ENCODE results near the gene MATCAP1. TPM values are rescaled to one million over a fixed set of nuclear protein-coding genes. Genes with fewer than 3 reads are reported as not detected.

Gene MATCAP1
- total and polyA plus RNA-seq, 2 of the 8 experiments (the other 6 are each of a cell fraction or from before 2014, with no cell fraction given), result 22.9 to 27.5 TPM

- H2BK15ac ChIP-seq (ENCODE audit: low read length), result no peak overlapping the region
- H3K4ac ChIP-seq (replicated peaks; ENCODE audit: insufficient read length, low read depth, low read length), result no peak overlapping the region
- H3K79me1 ChIP-seq (ENCODE audit: low read depth, low read length), result no peaks in the 10 kb centered on the region; the same call in 1 of the 2 replicates
- POLR2A ChIA-PET (ENCODE audit: partially characterized antibody), result interaction anchor here (1.0 kb wide), 1 partner anchor 10 kb away, joined by 3 read pairs; no protein-coding TSS in a partner anchor
- H3K27ac ChIP-seq (ENCODE audit: low read depth, low read length), result no peak overlapping the region
- no peak overlapping the region for H4K5ac ChIP-seq (ENCODE audit: insufficient read length, low read depth, low read length)
- WGBS, 2 experiments (ENCODE audit: extremely low coverage in 1 of 2, insufficient coverage in 1 of 2, insufficient read length in 1 of 2, insufficient replicate concordance in 2 of 2, low coverage in 1 of 2, low lambda C conversion rate in 2 of 2, missing lambda C conversion rate in 1 of 2), result 96% methylated on average over 13 of the region's 13 CpGs; no CpG with 5 or more reads in 1 of the 2 experiments
- H2BK5ac ChIP-seq (ENCODE audit: low read depth, low read length), result no peak overlapping the region
- CTCF ChIA-PET (ENCODE audit: partially characterized antibody), result interaction anchor here (0.7 to 5.3 kb wide), 13 partner anchors 8 to 197 kb away, joined by 3 to 26 read pairs (median 4); partner anchors contain the start of genes B3GNT9 and NOL3
- no peak overlapping the region for H2BK12ac ChIP-seq (ENCODE audit: low read depth, low read length)
- no peaks in the 10 kb centered on the region for H3K27me3 ChIP-seq (replicated peaks in 1 of 4; ENCODE audit: control insufficient read depth in 3 of 4, extremely low read depth in 1 of 4, insufficient read depth in 3 of 4, low read length in 3 of 4)
- no peak overlapping the region for H4K91ac ChIP-seq (replicated peaks; ENCODE audit: insufficient read length, low read length)
- H2AFZ ChIP-seq (ENCODE audit: low read length), result no peak overlapping the region
- peaks cover 0 to 1% of the 10 kb centered on the region in 2 experiments for H4K20me1 ChIP-seq (replicated peaks in 1 of 2; ENCODE audit: control insufficient read depth in 1 of 2, insufficient read depth in 2 of 2, low read length in 2 of 2)
- H3K56ac ChIP-seq (replicated peaks; ENCODE audit: insufficient read length, low read depth, low read length), result no peak overlapping the region
- no peak overlapping the region for H2BK120ac ChIP-seq (replicated peaks; ENCODE audit: low read depth, low read length)
- DNase-seq (ENCODE audit: low read depth in 1 of 2, low spot score in 2 of 2) (no peak), FAIRE-seq (no peak)
- H3K9me3 ChIP-seq (ENCODE audit: insufficient read depth in 2 of 2, low read depth in 1 of 2, low read length in 1 of 2), result no peaks in the 10 kb centered on the region
- H4K8ac ChIP-seq (ENCODE audit: extremely low read depth, insufficient read depth, low read length), result no peak overlapping the region; the same call in 1 of the 2 replicates
- no peaks in the 10 kb centered on the region for H3K23me2 ChIP-seq (ENCODE audit: low read depth, low read length)
- no peak overlapping the region for H3K18ac ChIP-seq (ENCODE audit: extremely low read depth, low read length)
- H3K4me2 ChIP-seq (ENCODE audit: insufficient read depth in 1 of 2, low read depth in 2 of 2, low read length in 2 of 2), result no peak overlapping the region
- H3K9ac ChIP-seq (replicated peaks in 1 of 4; ENCODE audit: extremely low read depth in 1 of 4, low read depth in 3 of 4, low read length in 3 of 4), result no peak overlapping the region
- no peak overlapping the region for H3K23ac ChIP-seq (ENCODE audit: insufficient read length)
- no peak overlapping the region for H3K4me3 ChIP-seq (ENCODE audit: extremely low read depth in 1 of 4, insufficient read depth in 2 of 4, low read depth in 3 of 4, low read length in 4 of 4)
- H2AK5ac ChIP-seq (ENCODE audit: low read depth, low read length), result no peak overlapping the region
- peaks cover 16 to 44% (median 39%) of the 10 kb centered on the region in 4 experiments; a peak in 7 of 8 replicates for H3K36me3 ChIP-seq (ENCODE audit: control insufficient read depth in 2 of 4, insufficient read depth in 4 of 4, low read length in 3 of 4)
- no peaks in the 10 kb centered on the region for H3K4me1 ChIP-seq (replicated peaks in 1 of 4; ENCODE audit: control insufficient read depth in 3 of 4, insufficient read depth in 4 of 4, low read length in 3 of 4)
- no peaks in the 10 kb centered on the region for H3K79me2 ChIP-seq (ENCODE audit: control insufficient read depth in 1 of 2, insufficient read depth in 2 of 2, low read length in 2 of 2)
- H2BK20ac ChIP-seq (ENCODE audit: low read length), result no peak overlapping the region
- H3K14ac ChIP-seq (ENCODE audit: insufficient read length), result no peak overlapping the region
- TF ChIP-seq YY1 (IDR thresholded peaks at IDR 0.05; ENCODE audit: low read depth, low read length) (no peak), KDM1A (IDR thresholded peaks at IDR 0.05; ENCODE audit: borderline replicate concordance, low read length) (no peak), BACH1 (IDR thresholded peaks at IDR 0.05; ENCODE audit: low read length) (no peak), HDAC2 (IDR thresholded peaks at IDR 0.05; ENCODE audit: borderline replicate concordance in 1 of 2, low read depth in 2 of 2, low read length in 2 of 2) (no peak), FOSL1 (IDR thresholded peaks at IDR 0.05; ENCODE audit: insufficient read depth, low read depth, low read length) (no peak), PHF8 (conservative IDR thresholded peaks at IDR 0.05; ENCODE audit: low read depth, low read length) (no peak), EP300 (IDR thresholded peaks at IDR 0.05; ENCODE audit: borderline replicate concordance in 1 of 2, low read depth in 2 of 2, low read length in 2 of 2) (no peak), ZNF274 (IDR thresholded peaks at IDR 0.05; ENCODE audit: borderline replicate concordance, extremely low read depth, low read length) (no peak), CTBP2 (IDR thresholded peaks at IDR 0.05; ENCODE audit: borderline replicate concordance, insufficient read depth, insufficient read length, low read length) (no peak), KDM4A (IDR thresholded peaks at IDR 0.05; ENCODE audit: low read depth, low read length, severe bottlenecking) (no peak), JUN (IDR thresholded peaks at IDR 0.05; ENCODE audit: low read depth, low read length) (no peak), EGR1 (IDR thresholded peaks at IDR 0.05; ENCODE audit: borderline replicate concordance, low read depth, low read length) (no peak), CBX8 (IDR thresholded peaks at IDR 0.05; ENCODE audit: borderline replicate concordance, low read depth, low read length) (no peak)
Measured at GRCh38 chr16:67141391-67141790, 42.4 kb downstream of the MATCAP1 start.
